Jurkat, Clone E6-1 (cell line): ENCODE measurements around the gene RAB4B.
"Not testable (repeated sequence)": the region's sequence is repeated elsewhere in the genome, so short reads cannot be mapped to it uniquely, and the experiment has no call there.

Experiments
- DNase-seq: peaks from one replicate; pipeline ENCODE4 v3.0.0-alpha.2; 2011; ENCODE audit warnings: low read depth, low spot score
- H3K4me3 ChIP-seq: 2 replicates; pipeline ENCODE4 v1.5.1; 2011; ENCODE audit warnings: mild to moderate bottlenecking, low read length, control low read depth, moderate library complexity

RAB4B gene

DNA sequence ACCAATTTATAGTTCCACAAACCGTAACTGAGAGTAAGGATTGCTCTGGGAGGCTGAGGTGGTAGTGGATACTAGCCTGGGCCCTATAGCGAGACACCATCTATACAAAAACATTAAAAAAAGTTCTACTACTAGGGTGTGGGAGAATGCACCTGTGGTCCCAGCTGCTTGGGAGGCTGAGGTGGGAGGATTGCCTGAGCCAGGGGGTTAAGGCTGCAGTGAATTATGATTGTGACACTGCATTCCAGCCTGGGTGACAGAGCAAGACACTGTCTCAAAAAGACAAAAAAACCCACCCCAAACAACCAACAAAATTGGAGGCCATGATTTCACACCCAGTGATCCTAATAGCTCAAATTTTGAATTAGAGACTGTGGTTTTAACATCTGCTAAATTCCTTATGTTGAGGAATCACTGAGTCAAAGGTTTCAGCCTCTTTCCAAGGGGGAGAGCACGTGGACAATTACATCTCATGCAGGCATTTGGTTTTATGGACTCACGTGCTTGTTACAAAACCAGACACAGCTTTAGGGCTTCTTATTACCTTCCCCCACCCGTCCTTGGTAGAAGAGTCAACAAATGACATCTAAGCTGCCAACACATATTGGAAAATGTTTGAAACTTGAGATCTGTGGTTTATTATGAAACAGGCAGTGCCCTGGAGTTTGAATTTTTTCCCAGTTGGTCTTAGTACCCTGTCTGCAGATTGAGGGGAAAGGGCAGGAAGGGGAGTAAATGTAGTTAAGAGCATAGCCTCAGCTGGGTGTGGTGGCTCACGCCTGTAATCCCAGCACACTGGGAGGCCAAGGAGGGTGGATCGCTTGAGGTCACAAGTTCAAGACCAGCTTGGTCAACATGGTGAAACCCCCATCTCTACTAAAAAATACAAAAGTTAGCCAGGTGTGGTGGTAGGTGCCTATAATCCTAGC is 53.7 kb downstream of the RAB4B start:
- H3K4me3 ChIP-seq: no peak overlapping the region
- no peak for DNase-seq

DNA sequence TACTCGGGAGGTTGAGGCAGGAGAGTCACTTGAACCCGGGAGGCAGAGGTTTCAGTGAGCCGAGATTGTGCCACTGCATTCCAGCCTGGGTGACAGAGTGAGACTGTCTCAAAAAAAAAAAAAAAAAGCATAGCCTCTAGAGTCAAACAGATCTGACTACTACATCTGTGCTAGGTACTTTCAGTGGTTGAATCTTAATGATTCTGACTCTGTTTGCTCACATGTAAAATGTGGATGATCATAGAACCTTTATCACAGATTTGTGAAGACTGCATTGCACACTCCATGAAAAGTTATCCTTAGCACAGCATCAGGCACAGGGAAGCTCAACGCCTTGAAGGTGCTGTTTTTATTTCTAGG is 54.4 kb downstream of the RAB4B start:
- H3K4me3 ChIP-seq, DNase-seq: not testable (repeated sequence)

DNA sequence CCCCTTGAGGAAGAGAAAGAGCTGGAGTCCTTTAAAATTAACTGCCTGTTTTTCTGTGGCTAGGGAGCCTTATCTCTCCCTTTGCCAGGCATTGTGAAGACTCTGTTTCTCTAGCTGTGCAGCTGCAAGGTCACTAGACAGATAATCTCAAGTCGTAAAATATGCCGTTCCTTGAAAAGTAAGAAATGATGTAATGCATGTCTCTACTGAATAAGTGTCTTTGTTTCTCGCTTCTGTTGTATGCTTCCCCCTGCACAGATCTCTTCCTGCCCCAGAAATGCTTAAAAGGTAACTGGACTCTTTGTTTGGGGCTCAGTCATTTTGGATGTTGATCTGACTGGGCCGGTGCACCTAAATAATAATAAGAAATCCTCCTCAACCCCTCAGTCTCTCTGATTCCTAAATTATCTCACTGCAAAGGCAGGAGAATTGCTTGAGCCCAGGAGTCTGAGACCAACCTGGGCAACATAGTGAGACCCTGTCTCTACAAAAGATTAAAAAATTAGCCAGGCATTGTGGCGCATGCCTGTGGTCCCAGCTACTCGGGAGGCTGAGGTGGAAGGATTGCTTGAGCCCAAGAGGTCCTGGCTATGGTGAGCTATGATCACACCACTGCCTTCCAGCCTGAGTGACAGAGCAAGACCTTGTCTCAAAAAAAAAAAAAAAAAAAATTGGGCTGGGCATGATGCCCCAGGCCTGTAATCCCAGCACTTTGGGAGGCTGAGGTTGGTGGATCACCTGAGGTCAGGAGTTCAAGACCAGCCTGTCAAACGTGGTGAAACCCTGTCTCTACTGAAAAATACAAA is 55.9 kb downstream of the RAB4B start:
- not testable (repeated sequence) for DNase-seq, H3K4me3 ChIP-seq

DNA sequence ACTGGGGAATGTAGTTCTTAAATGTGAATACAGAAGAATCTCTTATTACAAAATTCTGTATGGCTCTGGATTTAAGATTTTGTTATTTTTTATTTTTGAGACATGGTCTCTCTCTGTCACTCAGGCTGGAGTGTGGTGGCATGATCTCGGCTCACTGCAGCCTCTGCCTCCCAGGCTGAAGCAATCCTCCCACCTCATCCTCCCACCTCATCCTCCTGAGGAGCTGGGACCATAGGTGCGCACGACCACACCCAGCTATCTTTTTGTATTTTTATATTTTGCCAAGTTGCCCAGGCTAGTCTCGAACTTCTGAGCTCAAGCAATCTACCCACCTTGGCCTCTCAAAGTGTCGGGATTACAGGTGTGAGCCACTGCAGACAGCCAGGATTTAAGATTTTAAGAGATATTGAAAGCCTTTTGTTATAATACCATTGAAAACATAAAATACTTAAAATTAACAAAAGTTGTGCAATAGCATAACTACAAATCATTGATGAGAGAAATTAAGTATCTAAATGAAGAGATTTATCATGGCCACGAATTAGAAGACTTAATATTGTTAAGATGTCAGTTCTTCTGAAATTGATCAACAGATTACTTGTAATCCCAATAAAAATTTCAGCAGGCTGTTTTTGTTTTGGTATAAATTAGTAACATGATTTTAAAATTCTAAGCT is 58.8 kb downstream of the RAB4B start:
- no peak for DNase-seq
- no peak overlapping the region for H3K4me3 ChIP-seq

DNA sequence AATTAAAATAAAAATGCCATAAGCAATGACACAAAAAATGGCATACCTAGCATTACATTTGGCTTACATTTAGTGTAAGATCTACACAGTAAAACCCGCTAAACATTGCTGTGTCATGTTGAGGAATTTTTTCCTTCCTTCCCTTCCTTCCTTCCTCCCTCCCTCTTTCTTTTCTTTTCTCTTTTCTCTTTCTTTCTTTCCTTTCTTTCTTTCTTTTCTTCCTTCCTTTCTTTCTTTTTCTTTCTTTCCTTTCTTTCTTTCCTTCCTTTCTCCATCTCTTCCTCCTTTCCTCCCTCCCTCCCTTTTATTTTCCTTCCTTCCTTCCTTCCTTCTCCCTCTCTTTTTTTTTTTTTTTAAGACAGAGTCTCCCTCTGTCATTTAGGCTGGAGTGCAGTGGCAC is 60.4 kb downstream of the RAB4B start:
- not testable (repeated sequence) for DNase-seq, H3K4me3 ChIP-seq

DNA sequence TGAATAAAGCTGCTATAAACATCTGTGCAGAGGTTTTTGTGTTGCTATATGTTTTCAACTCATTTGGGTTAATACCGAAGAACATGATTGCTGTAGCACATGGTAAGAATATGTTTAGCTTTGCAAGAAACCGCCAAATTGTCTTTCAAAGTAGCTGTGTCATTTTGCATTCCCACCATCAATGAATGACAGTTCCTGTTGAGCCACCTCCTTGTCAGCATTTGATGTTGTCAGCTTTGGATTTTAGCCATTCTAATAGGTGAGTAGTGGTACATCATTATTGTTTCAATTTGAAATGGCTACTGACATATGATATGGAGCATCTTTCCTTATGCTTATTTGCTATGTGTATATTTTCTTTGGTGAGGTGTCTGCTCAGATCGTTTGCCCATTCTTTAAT is 64.0 kb downstream of the RAB4B start:
- H3K4me3 ChIP-seq, DNase-seq: not testable (repeated sequence)

DNA sequence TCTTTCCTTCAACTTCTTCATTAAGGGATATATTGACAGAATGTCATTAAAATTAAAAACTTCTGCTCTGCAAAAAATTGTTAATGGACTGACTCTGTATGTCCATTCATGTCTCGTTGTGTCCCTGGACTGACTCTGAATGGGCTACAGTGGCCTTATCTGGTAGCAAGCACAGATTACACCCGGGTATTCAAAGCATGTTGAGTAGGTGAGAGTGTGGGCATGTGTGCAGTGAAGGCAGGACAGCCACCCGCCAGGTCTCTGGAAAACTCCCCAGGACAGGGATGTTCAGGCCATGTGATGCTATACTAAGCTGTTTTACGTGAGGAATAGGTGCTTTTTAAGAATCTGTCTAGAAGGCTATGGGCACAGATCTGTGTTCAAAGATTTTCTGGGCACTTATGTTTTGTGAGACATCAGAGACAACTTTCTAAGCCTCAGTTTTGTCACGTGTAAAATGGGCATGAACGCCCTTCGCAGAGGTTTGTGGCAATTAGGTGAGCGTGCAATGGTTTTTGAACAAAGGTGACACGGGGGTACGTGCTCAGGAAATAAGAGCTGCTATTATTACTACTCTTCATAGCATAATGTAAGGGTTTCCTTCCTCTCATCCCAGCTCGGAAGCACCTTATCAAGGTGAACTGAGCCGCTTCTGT is 65.1 kb downstream of the RAB4B start:
- peak overlapping the region; percentile 3; the same call in 1 of the 2 replicates for H3K4me3 ChIP-seq
- DNase-seq: not testable (repeated sequence)

DNA sequence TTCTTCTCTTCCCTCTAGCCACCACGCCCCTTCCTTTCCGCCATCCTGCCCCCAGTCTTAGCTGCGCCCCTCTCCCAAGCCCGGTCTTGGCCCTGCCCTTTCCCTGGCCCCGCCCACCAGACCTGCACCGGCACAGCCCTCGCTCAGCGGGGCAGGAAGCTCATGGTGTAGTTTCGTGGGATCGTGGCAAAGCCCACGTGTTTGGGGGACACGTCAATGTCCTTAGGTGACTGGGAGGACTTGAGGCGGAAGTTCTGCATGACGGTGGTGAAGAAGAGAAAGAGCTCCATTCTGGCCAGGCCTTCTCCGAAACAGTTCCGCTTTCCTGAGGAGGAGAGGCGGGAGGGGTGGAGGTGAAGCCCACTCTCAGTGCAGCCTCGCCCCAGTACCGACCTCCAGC is 65.6 kb downstream of the RAB4B start:
- DNase-seq: peak; percentile 24
- H3K4me3 ChIP-seq: peak overlapping the region; percentile 3; the same call in 1 of the 2 replicates
